ENCODE data around the gene PDE4D. TPM values are rescaled to one million over a fixed set of nuclear protein-coding genes. Genes with fewer than 3 reads are reported as not detected.

The PDE4D gene
- total and polyA plus RNA-seq, 2 donors = 21.2 to 30.3 TPM

GRCh38 chr5:59086024-59086423, 807.5 kb downstream of the PDE4D start:
- no peak overlapping the region for H3K4me3 ChIP-seq (ENCODE audit: low read length in 2 of 2)
- no peaks in the 10 kb centered on the region for H3K36me3 ChIP-seq (ENCODE audit: control insufficient read depth in 2 of 2, insufficient read depth in 2 of 2, low read length in 1 of 2)
- no peaks in the 10 kb centered on the region for H3K27me3 ChIP-seq (ENCODE audit: control insufficient read depth in 2 of 2, insufficient read depth in 1 of 2, low read length in 1 of 2)
- no peak for DNase-seq (ENCODE audit: low read depth in 6 of 9, low spot score in 9 of 9)
- no peaks in the 10 kb centered on the region for H3K4me1 ChIP-seq (ENCODE audit: control insufficient read depth in 2 of 2, insufficient read depth in 2 of 2, low read length in 2 of 2)
- WGBS = 97% methylated on average over 1 of the region's 1 CpG
- H3K9me3 ChIP-seq (ENCODE audit: control insufficient read depth in 2 of 2, insufficient read depth in 1 of 2, low read length in 1 of 2) = no peaks in the 10 kb centered on the region
- no peak overlapping the region for H3K27ac ChIP-seq (ENCODE audit: low read depth in 1 of 2, low read length in 1 of 2)

- H3K27ac ChIP-seq (ENCODE audit: low read depth in 1 of 2, low read length in 1 of 2) = no peak overlapping the region
- no peak overlapping the region for H3K4me3 ChIP-seq (ENCODE audit: low read length in 2 of 2)
- no peak for DNase-seq (ENCODE audit: low read depth in 6 of 9, low spot score in 9 of 9)
- H3K36me3 ChIP-seq (ENCODE audit: control insufficient read depth in 2 of 2, insufficient read depth in 2 of 2, low read length in 1 of 2) = no peaks in the 10 kb centered on the region
- H3K27me3 ChIP-seq (ENCODE audit: control insufficient read depth in 2 of 2, insufficient read depth in 1 of 2, low read length in 1 of 2) = no peaks in the 10 kb centered on the region
- WGBS = 98% methylated on average over 1 of the region's 1 CpG
- no peaks in the 10 kb centered on the region for H3K9me3 ChIP-seq (ENCODE audit: control insufficient read depth in 2 of 2, insufficient read depth in 1 of 2, low read length in 1 of 2)
- H3K4me1 ChIP-seq (ENCODE audit: control insufficient read depth in 2 of 2, insufficient read depth in 2 of 2, low read length in 2 of 2) = no peaks in the 10 kb centered on the region
Observed at GRCh38 chr5:59081693-59082092, 811.8 kb downstream of the PDE4D start.

- WGBS = 96% methylated on average over 7 of the region's 7 CpGs
- no peak for DNase-seq (ENCODE audit: low read depth in 6 of 9, low spot score in 9 of 9)
- no peak overlapping the region for H3K27ac ChIP-seq (ENCODE audit: low read depth in 1 of 2, low read length in 1 of 2)
- no peaks in the 10 kb centered on the region for H3K36me3 ChIP-seq (ENCODE audit: control insufficient read depth in 2 of 2, insufficient read depth in 2 of 2, low read length in 1 of 2)
- H3K27me3 ChIP-seq (ENCODE audit: control insufficient read depth in 2 of 2, insufficient read depth in 1 of 2, low read length in 1 of 2) = no peaks in the 10 kb centered on the region
- H3K4me1 ChIP-seq (ENCODE audit: control insufficient read depth in 2 of 2, insufficient read depth in 2 of 2, low read length in 2 of 2) = no peaks in the 10 kb centered on the region
- no peak overlapping the region for H3K4me3 ChIP-seq (ENCODE audit: low read length in 2 of 2)
- H3K9me3 ChIP-seq (ENCODE audit: control insufficient read depth in 2 of 2, insufficient read depth in 1 of 2, low read length in 1 of 2) = no peaks in the 10 kb centered on the region
Observed at GRCh38 chr5:59079622-59080620, 813.6 kb downstream of the PDE4D start.

- Histone ChIP-seq H3K27me3 (ENCODE audit: control insufficient read depth in 2 of 2, insufficient read depth in 1 of 2, low read length in 1 of 2) (no peaks in the 10 kb centered on the region), H3K4me3 (ENCODE audit: low read length in 2 of 2) (no peak overlapping the region)
Observed at GRCh38 chr5:59071755-59072549, 821.6 kb downstream of the PDE4D start.

GRCh38 chr5:59069438-59070079, 824.0 kb downstream of the PDE4D start:
- WGBS = 97% methylated on average over 2 of the region's 2 CpGs

More at GRCh38 chr5:59071755-59072549, 821.6 kb downstream of the PDE4D start:
- DNase-seq (ENCODE audit: low read depth in 6 of 9, low spot score in 9 of 9) = no peak
- no peak overlapping the region for H3K27ac ChIP-seq (ENCODE audit: low read depth in 1 of 2, low read length in 1 of 2)
- H3K4me1 ChIP-seq (ENCODE audit: control insufficient read depth in 2 of 2, insufficient read depth in 2 of 2, low read length in 2 of 2) = no peaks in the 10 kb centered on the region
- no peaks in the 10 kb centered on the region for H3K9me3 ChIP-seq (ENCODE audit: control insufficient read depth in 2 of 2, insufficient read depth in 1 of 2, low read length in 1 of 2)
- no peaks in the 10 kb centered on the region for H3K36me3 ChIP-seq (ENCODE audit: control insufficient read depth in 2 of 2, insufficient read depth in 2 of 2, low read length in 1 of 2)
- WGBS = 98% methylated on average over 12 of the region's 12 CpGs

GRCh38 chr5:59067956-59068656, 825.4 kb downstream of the PDE4D start:
- no peaks in the 10 kb centered on the region for H3K27me3 ChIP-seq (ENCODE audit: control insufficient read depth in 2 of 2, insufficient read depth in 1 of 2, low read length in 1 of 2)
- 97% methylated on average over 4 of the region's 4 CpGs for WGBS
- H3K9me3 ChIP-seq (ENCODE audit: control insufficient read depth in 2 of 2, insufficient read depth in 1 of 2, low read length in 1 of 2) = no peaks in the 10 kb centered on the region
- H3K27ac ChIP-seq (ENCODE audit: low read depth in 1 of 2, low read length in 1 of 2) = no peak overlapping the region
- DNase-seq (ENCODE audit: low read depth in 6 of 9, low spot score in 9 of 9) = no peak
- H3K4me1 ChIP-seq (ENCODE audit: control insufficient read depth in 2 of 2, insufficient read depth in 2 of 2, low read length in 2 of 2) = no peaks in the 10 kb centered on the region
- no peaks in the 10 kb centered on the region for H3K36me3 ChIP-seq (ENCODE audit: control insufficient read depth in 2 of 2, insufficient read depth in 2 of 2, low read length in 1 of 2)
- H3K4me3 ChIP-seq (ENCODE audit: low read length in 2 of 2) = no peak overlapping the region

More at GRCh38 chr5:59069438-59070079, 824.0 kb downstream of the PDE4D start:
- Histone ChIP-seq H3K36me3 (ENCODE audit: control insufficient read depth in 2 of 2, insufficient read depth in 2 of 2, low read length in 1 of 2) (no peaks in the 10 kb centered on the region), H3K9me3 (ENCODE audit: control insufficient read depth in 2 of 2, insufficient read depth in 1 of 2, low read length in 1 of 2) (no peaks in the 10 kb centered on the region), H3K4me1 (ENCODE audit: control insufficient read depth in 2 of 2, insufficient read depth in 2 of 2, low read length in 2 of 2) (no peaks in the 10 kb centered on the region), H3K27ac (ENCODE audit: low read depth in 1 of 2, low read length in 1 of 2) (no peak overlapping the region), H3K27me3 (ENCODE audit: control insufficient read depth in 2 of 2, insufficient read depth in 1 of 2, low read length in 1 of 2) (no peaks in the 10 kb centered on the region), H3K4me3 (ENCODE audit: low read length in 2 of 2) (no peak overlapping the region)
- no peak for DNase-seq (ENCODE audit: low read depth in 6 of 9, low spot score in 9 of 9)

GRCh38 chr5:59066367-59067163, 827.0 kb downstream of the PDE4D start:
- DNase-seq (ENCODE audit: low read depth in 6 of 9, low spot score in 9 of 9) = no peak
- H3K27me3 ChIP-seq (ENCODE audit: control insufficient read depth in 2 of 2, insufficient read depth in 1 of 2, low read length in 1 of 2) = no peaks in the 10 kb centered on the region
- WGBS = 93% methylated on average over 5 of the region's 5 CpGs

GRCh38 chr5:59065554-59065953, 828.0 kb downstream of the PDE4D start:
- no peak for DNase-seq (ENCODE audit: low read depth in 6 of 9, low spot score in 9 of 9)
- Histone ChIP-seq H3K36me3 (ENCODE audit: control insufficient read depth in 2 of 2, insufficient read depth in 2 of 2, low read length in 1 of 2) (no peaks in the 10 kb centered on the region), H3K9me3 (ENCODE audit: control insufficient read depth in 2 of 2, insufficient read depth in 1 of 2, low read length in 1 of 2) (no peaks in the 10 kb centered on the region), H3K4me3 (ENCODE audit: low read length in 2 of 2) (no peak overlapping the region), H3K27me3 (ENCODE audit: control insufficient read depth in 2 of 2, insufficient read depth in 1 of 2, low read length in 1 of 2) (no peaks in the 10 kb centered on the region), H3K4me1 (ENCODE audit: control insufficient read depth in 2 of 2, insufficient read depth in 2 of 2, low read length in 2 of 2) (no peaks in the 10 kb centered on the region), H3K27ac (ENCODE audit: low read depth in 1 of 2, low read length in 1 of 2) (no peak overlapping the region)
- WGBS = 100% methylated on average over 1 of the region's 1 CpG

More at GRCh38 chr5:59066367-59067163, 827.0 kb downstream of the PDE4D start:
- Histone ChIP-seq H3K27ac (ENCODE audit: low read depth in 1 of 2, low read length in 1 of 2) (no peak overlapping the region), H3K4me3 (ENCODE audit: low read length in 2 of 2) (no peak overlapping the region), H3K4me1 (ENCODE audit: control insufficient read depth in 2 of 2, insufficient read depth in 2 of 2, low read length in 2 of 2) (no peaks in the 10 kb centered on the region), H3K36me3 (ENCODE audit: control insufficient read depth in 2 of 2, insufficient read depth in 2 of 2, low read length in 1 of 2) (no peaks in the 10 kb centered on the region), H3K9me3 (ENCODE audit: control insufficient read depth in 2 of 2, insufficient read depth in 1 of 2, low read length in 1 of 2) (no peaks in the 10 kb centered on the region)
